ENCODE results near the gene PRRC2A.
"Not testable (repeated sequence)": the region's sequence is repeated elsewhere in the genome, so short reads cannot be mapped to it uniquely, and the experiment has no call there.

The PRRC2A gene

DNA sequence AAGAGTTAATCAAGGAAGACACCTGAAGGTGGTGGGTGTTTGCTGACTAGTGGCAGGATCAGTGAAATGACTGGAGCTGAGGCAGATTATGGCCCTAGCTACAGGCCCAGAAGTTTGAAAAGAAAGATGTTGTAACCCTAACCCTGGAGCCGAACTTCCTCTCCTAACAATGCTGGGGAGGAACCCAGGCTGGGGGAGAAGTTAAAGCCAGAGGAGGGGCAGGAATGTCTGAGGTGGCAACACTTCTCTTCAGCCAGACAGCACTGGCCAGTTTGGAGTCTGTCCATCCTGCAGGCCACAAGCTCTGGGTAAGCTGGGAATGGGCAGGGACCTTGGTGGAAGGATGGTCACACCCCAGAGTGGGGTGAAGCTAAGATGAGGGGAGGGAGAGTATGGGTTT lies 34.5 kb upstream of the PRRC2A start, which contains the start of gene LST1:
Gene LST1, plus strand, starts transcription at position 270 of the 400 bp plus-strand sequence. CDS start 1,023 bp downstream, outside the sequence.
- DNase-seq: no peak

DNA sequence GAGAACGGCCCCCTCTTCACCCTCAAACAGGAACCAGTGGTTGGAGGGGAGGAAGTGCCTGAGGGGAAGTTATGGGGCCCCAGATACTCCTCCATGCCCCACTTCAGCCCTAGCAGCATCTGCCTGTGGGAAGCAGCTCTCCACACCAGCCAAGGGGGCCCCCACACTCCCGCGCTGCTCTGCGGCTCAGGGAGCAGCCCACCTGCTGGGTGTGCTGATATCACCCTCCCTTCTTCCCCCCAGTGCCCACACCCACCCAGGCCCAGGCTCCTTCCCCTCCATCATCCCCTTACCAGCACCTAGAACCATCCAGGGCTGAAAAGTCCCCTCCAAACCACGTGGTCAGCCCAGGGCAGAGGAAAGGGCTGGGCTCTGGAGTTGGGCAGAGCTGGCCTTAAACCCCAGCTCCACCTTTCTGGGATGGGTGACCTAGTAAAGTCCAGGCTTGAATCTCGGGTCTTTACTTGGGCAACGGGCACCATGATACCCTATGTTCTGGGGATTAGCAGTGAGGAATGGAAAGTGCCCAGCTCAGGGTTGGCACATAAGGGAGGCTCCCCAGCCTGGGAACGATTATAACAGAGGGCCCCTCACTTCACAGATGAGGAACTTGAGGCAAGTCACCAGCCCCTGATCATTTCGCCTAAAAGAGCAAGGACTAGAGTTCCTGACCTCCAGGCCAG lies 33.8 kb upstream of the PRRC2A start:
- no peak for DNase-seq

DNA sequence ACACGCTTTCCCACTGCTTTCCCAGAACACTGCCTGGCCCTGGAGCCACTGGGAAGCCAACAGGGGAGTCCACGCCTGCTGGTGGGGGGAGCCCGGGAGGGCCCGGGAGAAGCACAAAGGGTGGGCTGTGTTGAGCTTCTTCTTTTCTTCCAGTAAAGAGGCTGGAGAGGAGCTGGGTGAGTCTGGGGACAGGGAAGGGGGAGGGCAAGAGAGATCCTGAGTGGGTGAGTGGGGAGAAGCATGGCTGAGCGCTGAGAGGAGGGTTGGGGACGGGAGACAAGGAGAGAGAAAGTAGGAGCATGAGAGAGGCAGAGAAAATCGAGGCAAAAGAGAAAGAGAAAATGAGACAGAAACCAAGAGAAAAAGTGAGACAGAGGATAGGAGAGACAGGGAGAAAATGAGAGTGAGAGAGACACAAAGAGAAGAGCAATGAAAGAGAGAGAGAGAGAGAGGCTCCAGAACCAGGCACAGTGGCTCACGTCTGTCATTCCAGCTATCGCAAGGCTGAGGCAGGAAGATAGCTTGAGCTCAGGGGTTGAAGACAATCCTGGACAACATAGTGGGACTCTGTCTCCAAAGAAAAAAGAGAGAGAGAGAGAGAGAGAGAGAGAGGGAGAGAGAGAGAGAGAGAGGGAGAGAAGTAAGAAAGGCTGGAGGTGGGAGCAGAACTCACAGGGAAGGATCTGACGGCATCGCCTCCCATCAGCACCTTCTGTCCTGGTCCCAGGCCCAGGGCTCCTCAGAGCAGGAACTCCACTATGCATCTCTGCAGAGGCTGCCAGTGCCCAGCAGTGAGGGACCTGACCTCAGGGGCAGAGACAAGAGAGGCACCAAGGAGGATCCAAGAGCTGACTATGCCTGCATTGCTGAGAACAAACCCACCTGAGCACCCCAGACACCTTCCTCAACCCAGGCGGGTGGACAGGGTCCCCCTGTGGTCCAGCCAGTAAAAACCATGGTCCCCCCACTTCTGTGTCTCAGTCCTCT lies 32.4 kb upstream of the PRRC2A start:
- no peak for DNase-seq

DNA sequence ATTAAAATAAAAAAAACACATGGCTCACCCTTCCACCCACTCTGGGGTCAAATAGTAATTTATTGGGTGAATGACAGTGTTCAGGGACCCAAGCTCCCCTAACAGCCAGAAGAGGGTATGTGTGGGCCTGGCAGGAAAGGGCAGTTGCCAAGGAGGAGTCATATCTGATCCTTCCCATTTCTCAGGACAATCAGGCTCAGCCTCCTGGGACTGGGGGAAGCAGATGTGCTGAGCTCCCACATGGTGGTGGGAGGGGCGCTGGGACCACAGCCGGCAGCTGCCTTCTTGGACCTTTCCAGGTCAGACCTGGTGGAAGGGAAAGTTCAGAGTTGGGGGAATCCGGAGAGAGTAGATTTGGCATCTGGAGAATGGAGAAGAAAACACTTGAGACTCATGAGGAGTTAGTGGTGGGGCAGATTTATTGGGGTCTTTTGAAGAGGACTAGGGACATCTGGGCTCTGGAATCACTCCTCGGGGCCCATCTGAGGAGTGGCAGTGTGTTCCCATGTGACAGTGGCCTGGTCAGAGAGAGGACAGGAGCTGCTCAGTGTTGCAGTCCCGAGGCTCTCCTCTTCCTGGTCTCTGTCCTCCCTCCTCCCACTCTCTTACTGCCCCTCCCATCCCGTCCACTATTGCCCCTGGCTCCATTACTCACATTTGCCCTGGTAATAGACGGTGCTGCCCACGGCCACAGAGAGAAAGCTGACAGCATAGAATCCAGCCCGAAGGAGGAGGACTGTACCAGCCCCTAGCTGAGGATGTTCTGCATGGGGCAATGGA lies 31.5 kb upstream of the PRRC2A start:
- DNase-seq: no peak

- DNase-seq: not testable (repeated sequence)
Observed at GRCh38 chr6:31590691-31591090, 29.8 kb upstream of the PRRC2A start.

DNA sequence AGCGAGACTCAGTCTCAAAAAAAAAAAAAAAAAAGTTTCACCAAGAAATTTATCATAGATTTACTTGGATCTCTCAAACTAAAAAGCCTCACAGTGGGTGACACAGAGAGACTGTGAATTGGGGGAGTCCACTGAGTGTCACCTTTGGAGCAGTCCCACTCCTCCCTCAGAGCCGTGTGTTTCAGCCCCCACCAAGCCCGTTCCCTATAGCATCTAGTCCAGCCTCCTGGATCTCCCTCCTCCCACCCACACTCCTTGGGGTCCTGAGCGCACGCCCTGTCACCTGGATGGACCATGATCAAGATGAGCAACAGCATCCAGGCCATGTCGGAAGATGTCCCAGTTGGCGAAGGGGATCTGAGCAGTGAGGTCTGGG lies 28.1 kb upstream of the PRRC2A start:
- no peak for DNase-seq

DNA sequence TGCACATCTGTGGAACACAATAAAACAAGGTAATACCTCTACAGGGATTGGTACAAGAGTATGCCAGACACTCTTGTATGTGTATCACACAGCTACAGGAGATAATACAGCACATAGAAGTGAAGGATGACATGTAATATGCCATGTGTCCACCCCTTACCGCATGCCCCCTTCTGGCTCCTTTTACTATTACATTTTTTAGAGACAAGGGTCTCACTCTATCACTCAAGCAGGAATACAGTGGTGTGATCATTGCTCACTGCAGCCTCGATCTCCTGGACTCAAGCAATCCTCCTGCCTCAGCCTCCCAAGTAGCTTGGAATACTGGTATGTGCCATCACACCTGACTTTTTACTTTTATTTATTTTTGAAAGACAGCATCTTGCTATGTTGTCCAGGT lies 23.5 kb upstream of the PRRC2A start:
- peak; percentile 37 for DNase-seq

- no peak for DNase-seq
Observed at GRCh38 chr6:31607317-31607716, 13.2 kb upstream of the PRRC2A start.

DNA sequence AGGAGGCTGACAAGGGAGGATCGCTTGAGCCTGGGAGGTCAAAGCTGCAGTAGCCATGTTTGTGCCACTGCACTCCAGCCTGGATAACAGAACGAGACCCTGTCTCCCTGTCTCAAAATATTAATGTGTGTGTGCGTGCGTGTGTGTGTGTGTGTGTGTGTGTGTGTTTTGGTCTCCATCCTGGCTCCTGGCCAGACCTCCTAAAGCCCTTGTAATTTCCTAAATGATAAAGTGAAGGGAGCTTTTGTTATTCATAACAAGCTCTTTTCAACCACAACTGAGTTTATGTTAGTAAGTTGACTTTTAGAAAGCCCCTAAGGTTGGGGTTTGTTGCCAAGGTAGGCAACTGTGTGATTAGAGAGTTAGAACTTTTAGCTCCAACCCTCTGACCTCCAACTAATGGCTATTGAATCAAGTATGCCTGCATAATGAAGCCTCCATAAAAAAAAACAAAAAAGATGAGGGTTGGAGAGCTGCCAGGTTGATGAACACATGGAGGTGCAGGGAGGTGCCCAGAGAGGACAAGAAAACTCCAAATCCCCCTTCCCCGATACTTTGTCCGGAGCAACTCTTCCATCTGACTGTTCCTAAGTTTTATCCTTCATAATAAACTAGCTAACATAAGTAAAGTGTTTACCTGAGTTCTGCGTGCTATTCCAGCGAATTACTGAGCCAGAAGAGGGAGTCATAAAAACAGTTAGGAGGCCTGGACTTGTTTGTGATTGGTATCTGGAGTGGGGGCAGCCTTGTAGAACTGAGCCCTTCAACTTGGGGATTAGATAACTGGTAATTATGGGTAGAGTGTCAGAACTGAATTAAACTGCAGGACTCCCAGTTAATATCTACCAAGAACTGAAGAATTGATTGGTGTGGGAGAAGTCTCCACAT lies 10.8 kb upstream of the PRRC2A start:
- peak; percentile 87 for DNase-seq

DNA sequence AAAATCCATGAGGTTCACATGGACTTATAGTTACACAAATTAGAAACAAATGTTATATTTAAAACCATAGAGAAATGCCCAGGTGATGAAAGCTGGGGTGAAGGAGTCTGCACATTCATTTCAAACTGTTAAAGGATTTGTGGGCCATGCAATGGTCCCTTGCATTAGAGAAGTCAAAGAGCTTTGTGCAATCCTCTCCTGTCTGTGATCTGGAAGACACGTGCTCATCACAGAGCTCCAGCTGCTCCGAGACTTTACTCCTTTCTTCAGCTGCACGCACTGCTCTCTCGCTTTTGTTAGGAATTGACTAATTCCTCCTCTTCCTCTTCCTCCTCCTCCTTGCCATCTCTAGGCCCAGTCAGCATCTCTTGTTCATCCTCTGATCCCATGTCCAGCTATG lies 9.5 kb upstream of the PRRC2A start:
- DNase-seq: no peak

DNA sequence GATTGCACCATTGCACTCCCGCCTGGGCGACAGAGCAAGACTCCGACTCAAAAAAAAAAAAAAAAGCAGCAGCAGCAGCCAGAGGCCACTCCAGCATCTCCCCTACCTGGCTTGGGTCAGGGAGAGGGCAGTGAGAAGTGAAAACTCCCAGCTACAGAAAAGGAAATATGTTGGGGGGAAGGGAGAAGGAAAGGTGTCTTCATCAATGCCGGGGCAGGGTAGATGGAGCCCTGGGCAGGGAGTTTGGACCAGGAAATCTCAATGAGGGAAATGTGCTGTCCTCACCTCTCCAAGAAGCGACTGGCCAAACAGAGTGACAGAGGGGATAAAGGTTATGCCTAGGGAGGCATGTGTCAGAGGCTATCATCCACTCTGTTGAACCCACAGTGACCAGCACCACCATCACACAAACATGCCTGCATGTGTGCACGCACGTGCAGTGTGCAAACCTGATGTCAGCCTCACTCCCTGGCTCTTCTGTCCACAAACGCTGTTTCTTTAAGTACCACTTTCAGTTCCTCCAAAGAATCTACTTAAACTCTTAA lies 6.4 kb upstream of the PRRC2A start:
- no peak for DNase-seq

- no peak for DNase-seq
Observed at GRCh38 chr6:31614684-31615578, 5.6 kb upstream of the PRRC2A start, which contains the start of gene AIF1. Gene AIF1 (plus strand): TSS chr6:31615234. CDS start chr6:31615330, 96 bp downstream.

DNA sequence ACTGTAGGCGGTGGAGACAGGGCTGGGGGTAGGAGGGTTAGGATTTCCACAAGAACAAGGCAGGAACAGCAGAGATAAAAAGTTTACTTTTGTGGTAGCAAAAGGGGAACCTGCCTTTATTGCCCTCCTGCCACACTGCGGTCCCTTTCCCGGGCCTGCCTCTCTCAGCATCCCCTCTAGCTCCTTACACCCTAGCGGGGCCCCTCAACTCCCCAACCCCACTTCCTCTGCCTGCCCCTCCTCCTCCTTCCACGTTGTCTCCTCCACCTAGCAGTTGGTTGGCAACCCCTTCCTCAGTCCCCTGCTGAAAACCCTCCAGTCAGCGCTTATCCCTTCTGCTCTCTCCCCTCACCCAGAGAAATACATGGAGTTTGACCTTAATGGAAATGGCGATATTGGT lies 4.8 kb upstream of the PRRC2A start:
- no peak for DNase-seq

- no peak for DNase-seq
Observed at GRCh38 chr6:31617010-31617409, 3.5 kb upstream of the PRRC2A start.

DNA sequence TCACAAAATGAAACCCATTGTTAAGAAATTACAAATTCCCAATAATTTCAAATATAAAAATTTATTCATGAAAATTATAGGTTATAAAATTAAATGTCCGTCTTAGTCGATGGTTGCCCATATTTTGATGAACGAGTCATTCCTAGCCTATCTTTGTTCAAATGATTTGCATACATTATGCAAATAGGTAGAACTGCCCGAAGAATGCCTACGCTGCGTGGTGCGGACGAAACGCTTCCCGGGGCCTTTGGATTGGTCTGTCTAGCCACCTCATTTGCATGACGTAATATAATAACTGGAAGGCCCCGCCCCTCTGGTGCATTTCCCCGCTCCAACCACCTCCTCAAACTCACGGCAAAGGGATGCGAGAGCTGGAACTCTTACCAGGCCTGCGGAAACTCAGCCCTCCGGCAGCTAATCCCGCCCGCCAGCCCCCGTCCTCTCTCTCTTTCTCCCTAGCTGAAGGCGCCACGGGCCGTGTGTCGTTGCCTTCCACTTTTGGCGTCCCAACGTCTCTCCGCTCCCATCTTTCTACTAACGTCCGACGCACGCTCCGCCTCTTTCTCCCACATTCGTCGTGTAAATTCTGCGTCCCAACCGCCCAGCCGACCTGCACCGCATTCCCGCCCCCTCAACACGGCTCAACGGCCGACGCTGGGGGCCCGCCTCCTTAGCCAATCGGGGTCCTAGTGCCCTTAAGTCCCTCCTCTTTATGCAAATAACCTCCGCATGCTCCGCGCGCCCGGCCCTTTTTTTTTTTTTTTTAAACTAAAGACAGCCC lies 520 bp upstream of the PRRC2A start:
- peak; percentile 99 for DNase-seq

DNA sequence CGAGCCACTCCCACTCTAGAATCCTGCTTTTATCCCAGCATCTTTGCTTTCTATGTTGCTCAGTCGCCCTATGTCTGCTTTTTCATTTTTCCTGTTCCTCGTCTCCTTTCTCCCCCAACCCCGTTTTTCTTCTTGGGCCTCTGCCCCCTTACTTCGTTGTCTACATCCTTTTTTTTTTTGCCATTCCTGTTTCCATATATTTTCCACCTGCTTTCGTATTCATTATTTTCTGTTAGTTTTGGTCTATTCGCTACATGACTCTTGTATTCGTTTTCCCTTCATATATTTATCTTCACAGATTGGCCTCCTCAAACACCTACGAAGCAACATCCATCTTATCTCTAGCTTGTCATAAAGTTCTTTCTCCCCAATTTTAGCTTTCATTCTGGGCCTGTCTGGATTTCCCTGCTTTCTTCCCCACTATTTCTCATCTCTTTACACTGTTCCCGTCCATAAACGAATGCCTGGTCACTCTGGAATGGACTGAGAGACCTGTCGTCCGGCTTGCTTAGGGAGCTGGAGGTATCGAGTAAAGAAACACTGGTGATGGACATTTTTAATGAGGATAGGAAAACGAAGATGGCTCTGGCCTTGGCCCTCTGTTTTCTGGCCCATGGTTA lies 915 bp downstream of the PRRC2A start:
- DNase-seq: peak; percentile 29

GRCh38 chr6:31621991-31622390 lies 1.5 kb downstream of the PRRC2A start:
- no peak for DNase-seq

DNA sequence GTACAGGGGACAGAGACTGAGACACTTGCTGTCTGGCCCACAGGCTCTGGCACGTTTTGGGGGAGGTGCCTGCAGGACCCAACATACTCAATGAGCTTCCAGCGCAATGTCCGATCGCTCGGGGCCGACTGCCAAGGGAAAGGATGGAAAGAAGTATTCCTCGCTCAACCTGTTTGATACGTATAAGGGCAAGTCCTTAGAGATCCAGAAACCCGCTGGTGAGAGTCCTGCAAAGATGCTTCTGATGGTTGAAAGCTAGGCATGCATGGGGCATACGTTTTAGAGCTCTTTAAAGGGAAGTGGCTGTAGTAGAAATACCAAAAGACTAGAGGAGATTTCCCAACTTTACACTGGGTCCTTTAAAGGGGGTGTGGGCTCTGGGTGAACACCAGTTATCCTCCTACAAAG lies 2.2 kb downstream of the PRRC2A start:
- no peak for DNase-seq

GRCh38 chr6:31624070-31624469 lies 3.6 kb downstream of the PRRC2A start:
- DNase-seq: no peak

Measured in NCI-H1105 treated with DMSO at 0.1 percent for 48 hours (cell line).